GM12801 (cell line): ENCODE results near the gene AGAP1.

Experiments
- TF ChIP-seq, protein P1 (sequence below): IDR thresholded peaks from one replicate; pipeline ENCODE4 v1.5.1; 2011; ENCODE audit warnings: control low read depth; ENCODE audit not compliant: insufficient read length; ENCODE audit errors: extremely low read depth

AGAP1 gene

DNA sequence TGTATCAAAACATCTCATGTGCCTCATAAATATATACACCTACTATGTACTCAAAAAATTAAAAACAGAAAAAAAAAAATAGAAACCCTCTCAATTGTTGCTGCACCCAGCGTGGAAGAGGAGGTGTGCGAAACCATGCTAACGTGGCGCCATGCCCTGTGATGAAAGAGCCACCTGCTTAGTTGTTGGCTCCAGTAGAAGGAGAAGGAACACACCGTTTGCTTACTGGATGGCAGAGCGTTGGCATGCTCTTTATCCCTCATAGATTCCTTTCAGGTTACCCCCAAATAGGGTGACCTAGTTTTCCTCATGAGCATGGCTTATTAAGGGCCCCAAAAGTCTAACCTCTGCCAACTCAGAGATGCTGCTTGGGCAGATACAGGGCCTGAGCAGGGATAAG is 332.1 kb downstream of the AGAP1 start:
- TF ChIP-seq, protein P1, sequence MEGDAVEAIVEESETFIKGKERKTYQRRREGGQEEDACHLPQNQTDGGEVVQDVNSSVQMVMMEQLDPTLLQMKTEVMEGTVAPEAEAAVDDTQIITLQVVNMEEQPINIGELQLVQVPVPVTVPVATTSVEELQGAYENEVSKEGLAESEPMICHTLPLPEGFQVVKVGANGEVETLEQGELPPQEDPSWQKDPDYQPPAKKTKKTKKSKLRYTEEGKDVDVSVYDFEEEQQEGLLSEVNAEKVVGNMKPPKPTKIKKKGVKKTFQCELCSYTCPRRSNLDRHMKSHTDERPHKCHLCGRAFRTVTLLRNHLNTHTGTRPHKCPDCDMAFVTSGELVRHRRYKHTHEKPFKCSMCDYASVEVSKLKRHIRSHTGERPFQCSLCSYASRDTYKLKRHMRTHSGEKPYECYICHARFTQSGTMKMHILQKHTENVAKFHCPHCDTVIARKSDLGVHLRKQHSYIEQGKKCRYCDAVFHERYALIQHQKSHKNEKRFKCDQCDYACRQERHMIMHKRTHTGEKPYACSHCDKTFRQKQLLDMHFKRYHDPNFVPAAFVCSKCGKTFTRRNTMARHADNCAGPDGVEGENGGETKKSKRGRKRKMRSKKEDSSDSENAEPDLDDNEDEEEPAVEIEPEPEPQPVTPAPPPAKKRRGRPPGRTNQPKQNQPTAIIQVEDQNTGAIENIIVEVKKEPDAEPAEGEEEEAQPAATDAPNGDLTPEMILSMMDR: no peak

DNA sequence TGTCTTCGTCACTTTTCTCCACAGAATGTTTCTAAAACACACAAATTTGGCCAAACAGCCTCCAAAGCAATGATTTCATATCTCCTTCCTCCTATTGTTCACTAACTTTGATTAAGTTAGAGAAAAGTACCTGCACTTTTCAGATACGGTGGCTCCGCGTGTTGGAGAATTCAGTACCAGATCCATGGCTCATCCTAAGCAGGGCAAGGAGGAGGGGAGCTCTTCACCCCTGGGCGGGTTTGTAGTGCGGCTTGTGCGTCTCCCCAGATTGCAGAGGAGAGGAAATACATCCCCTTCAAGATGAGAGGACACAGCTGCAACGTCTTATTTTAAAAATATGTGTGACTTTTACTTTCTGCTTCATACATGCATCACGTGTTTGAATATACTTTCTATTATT is 333.0 kb downstream of the AGAP1 start:
- TF ChIP-seq, protein P1: no peak

GRCh38 chr2:235827585-235827992 is 333.7 kb downstream of the AGAP1 start:
- TF ChIP-seq, protein P1: no peak

GRCh38 chr2:235829726-235830125 is 335.9 kb downstream of the AGAP1 start:
- TF ChIP-seq, protein P1: no peak

DNA sequence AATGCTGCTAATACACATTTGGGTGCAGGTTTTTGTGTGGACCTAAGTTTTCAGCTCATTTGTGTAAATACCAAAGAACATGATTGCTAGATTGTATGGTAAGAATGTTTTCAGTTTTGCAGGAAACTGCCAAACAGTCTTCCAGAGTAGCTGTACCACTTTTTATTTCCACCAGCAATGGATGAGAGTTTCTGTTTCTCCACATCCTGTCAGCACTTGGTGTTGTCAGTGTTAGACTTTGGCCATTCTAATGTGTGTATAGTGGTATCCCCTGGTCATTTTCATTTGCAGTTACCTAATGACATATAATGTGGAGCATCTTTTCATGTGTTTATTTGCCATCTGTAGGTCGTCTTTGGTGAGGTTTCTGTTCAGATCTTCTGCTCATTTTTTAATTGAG is 337.9 kb downstream of the AGAP1 start:
- TF ChIP-seq, protein P1: no peak

- TF ChIP-seq, protein P1: no peak
Measured at GRCh38 chr2:235832941-235833340, 339.1 kb downstream of the AGAP1 start.

DNA sequence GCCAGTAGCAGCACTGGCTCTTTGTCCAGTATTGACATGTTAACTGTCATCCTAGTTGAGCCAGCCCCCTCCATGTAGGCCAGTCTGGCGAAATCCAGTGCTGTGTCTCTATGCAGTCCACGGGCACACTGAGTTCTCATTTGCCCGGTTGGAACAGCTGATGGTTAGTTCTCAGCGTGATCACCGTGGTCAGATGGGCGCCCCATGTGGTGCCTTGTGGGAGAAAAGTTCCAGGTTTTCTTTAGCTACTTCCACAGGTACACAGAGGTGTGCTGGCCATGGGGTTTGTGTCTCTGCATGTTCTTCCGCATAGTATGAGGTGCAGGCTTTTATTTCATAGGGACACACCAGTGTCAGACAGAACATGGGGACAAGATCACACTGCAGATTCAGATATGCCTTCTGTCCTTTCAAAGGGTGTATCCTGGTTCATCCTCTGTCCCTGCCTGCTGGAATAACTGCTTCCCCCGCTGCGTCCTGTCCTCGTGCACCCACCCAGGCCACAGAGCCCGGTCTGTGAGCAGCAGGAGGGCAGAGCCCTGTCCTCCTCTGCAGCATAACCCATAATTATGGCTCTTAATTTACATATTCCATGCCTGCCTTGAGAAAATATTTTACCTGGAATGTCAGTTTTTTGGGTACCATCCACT is 340.3 kb downstream of the AGAP1 start:
- TF ChIP-seq, protein P1: no peak
